WTC11 (cell line): ENCODE measurements around the gene NTMT1. TPM values are rescaled to one million over a fixed set of nuclear protein-coding genes. Genes with fewer than 3 reads are reported as not detected.

Source experiments
- ATAC-seq: fragments of 200-7000 bp; cut with Tn5 transposase; 2 replicates; pipeline ENCODE4 v1.10.0; 2021; ENCODE audit warnings: mild to moderate bottlenecking, moderate library complexity
- CTCF ChIA-PET: fragments of 300-600 bp; sonication (Branson Sonifier 250); formaldehyde crosslinking; loops from one replicate; lab custom pipeline; 2021; ENCODE audit warnings: antibody characterized with exemption; lab: Charles Lee
- POLR2A ChIA-PET: fragments of 350-600 bp; sonication (Branson Sonifier 250); formaldehyde crosslinking; loops from one replicate; lab custom pipeline; 2021; ENCODE audit warnings: antibody characterized with exemption; lab: Charles Lee
- DNase-seq: peaks from one replicate; pipeline ENCODE4 v3.0.0; 2021; ENCODE audit warnings: low spot score
- H3K27ac Mint-ChIP-seq: 2 replicates; pipeline ENCODE4 v1.8.0; 2021; ENCODE audit warnings: mixed read lengths
- H3K27me3 Mint-ChIP-seq: 2 replicates; pipeline ENCODE4 v1.8.0; 2021; ENCODE audit warnings: low read depth, mild to moderate bottlenecking, moderate library complexity, mixed read lengths
- H3K36me3 Mint-ChIP-seq: 2 replicates; pipeline ENCODE4 v1.8.0; 2021; ENCODE audit warnings: mixed read lengths
- H3K4me1 Mint-ChIP-seq: 2 replicates; pipeline ENCODE4 v1.8.0; 2022; ENCODE audit warnings: mixed read lengths
- H3K4me3 Mint-ChIP-seq: 2 replicates; pipeline ENCODE4 v1.8.0; 2021; ENCODE audit warnings: mild to moderate bottlenecking, moderate library complexity, mixed read lengths
- H3K9me3 Mint-ChIP-seq: 2 replicates; pipeline ENCODE4 v1.8.0; 2021; ENCODE audit warnings: mixed read lengths
- AR ChIP-seq: fragments of 250-450 bp; sonication (Bioruptor Pico); IDR thresholded peaks from 2 replicates; pipeline ENCODE4 v1.9.0; 2021; ENCODE audit warnings: mild to moderate bottlenecking
- ATF6 ChIP-seq: sonication (generic); formaldehyde crosslinking; IDR thresholded peaks from 2 replicates; pipeline ENCODE4 v1.8.1; 2023; ENCODE audit warnings: mild to moderate bottlenecking, missing genetic modification reagents
- FOXP1 ChIP-seq: sonication (generic); formaldehyde crosslinking; IDR thresholded peaks from 2 replicates; pipeline ENCODE4 v1.8.0; 2022; ENCODE audit warnings: missing genetic modification reagents, mild to moderate bottlenecking, moderate library complexity, borderline replicate concordance
- GABPB1 ChIP-seq: sonication (generic); formaldehyde crosslinking; IDR thresholded peaks from 2 replicates; pipeline ENCODE4 v1.8.1; 2023; ENCODE audit warnings: mild to moderate bottlenecking, missing genetic modification reagents
- HMGA2 ChIP-seq: fragments of 250-450 bp; sonication (Bioruptor Pico); IDR thresholded peaks from 2 replicates; pipeline ENCODE4 v1.4.0; 2021; ENCODE audit warnings: mild to moderate bottlenecking, moderate library complexity
- IRF2 ChIP-seq: sonication (generic); formaldehyde crosslinking; IDR thresholded peaks from 2 replicates; pipeline ENCODE4 v1.8.0; 2022; ENCODE audit warnings: low read depth, missing genetic modification reagents, borderline replicate concordance
- JUN ChIP-seq: sonication (generic); formaldehyde crosslinking; IDR thresholded peaks from 2 replicates; pipeline ENCODE4 v1.8.0; 2023; ENCODE audit warnings: mild to moderate bottlenecking, missing genetic modification reagents
- MLX ChIP-seq: sonication (generic); formaldehyde crosslinking; IDR thresholded peaks from 2 replicates; pipeline ENCODE4 v1.8.1; 2023; ENCODE audit warnings: mild to moderate bottlenecking, missing genetic modification reagents, moderate library complexity
- NR2C2 ChIP-seq: sonication (generic); formaldehyde crosslinking; IDR thresholded peaks from 2 replicates; pipeline ENCODE4 v1.8.0; 2022; ENCODE audit warnings: mild to moderate bottlenecking, missing genetic modification reagents
- ZNF121 ChIP-seq: sonication (generic); formaldehyde crosslinking; IDR thresholded peaks from 2 replicates; pipeline ENCODE4 v1.8.0; 2023; ENCODE audit warnings: missing genetic modification reagents
- ZNF232 ChIP-seq: sonication (generic); formaldehyde crosslinking; IDR thresholded peaks from 2 replicates; pipeline ENCODE4 v1.8.0; 2022; ENCODE audit warnings: mild to moderate bottlenecking, missing genetic modification reagents
- total RNA-seq: library from RNA; stranded (reverse); gene quantifications from 3 replicates; pipeline ENCODE4 v1.2.3, GENCODE V29; 2021
- TF ChIP-seq, protein P1 (sequence below): sonication (generic); formaldehyde crosslinking; IDR thresholded peaks from 2 replicates; pipeline ENCODE4 v1.8.1; 2023; ENCODE audit warnings: mild to moderate bottlenecking, missing genetic modification reagents, borderline replicate concordance
- TF ChIP-seq, protein P2 (sequence below): sonication (generic); formaldehyde crosslinking; IDR thresholded peaks from 2 replicates; pipeline ENCODE4 v1.8.0; 2022; ENCODE audit warnings: missing genetic modification reagents
- TF ChIP-seq, protein P3 (sequence below): sonication (generic); formaldehyde crosslinking; IDR thresholded peaks from 2 replicates; pipeline ENCODE4 v1.8.1; 2022; ENCODE audit warnings: low read depth, missing genetic modification reagents, borderline replicate concordance

Gene NTMT1
- total RNA-seq, 1 experiment from 2014 or later = 71.1 TPM

DNA sequence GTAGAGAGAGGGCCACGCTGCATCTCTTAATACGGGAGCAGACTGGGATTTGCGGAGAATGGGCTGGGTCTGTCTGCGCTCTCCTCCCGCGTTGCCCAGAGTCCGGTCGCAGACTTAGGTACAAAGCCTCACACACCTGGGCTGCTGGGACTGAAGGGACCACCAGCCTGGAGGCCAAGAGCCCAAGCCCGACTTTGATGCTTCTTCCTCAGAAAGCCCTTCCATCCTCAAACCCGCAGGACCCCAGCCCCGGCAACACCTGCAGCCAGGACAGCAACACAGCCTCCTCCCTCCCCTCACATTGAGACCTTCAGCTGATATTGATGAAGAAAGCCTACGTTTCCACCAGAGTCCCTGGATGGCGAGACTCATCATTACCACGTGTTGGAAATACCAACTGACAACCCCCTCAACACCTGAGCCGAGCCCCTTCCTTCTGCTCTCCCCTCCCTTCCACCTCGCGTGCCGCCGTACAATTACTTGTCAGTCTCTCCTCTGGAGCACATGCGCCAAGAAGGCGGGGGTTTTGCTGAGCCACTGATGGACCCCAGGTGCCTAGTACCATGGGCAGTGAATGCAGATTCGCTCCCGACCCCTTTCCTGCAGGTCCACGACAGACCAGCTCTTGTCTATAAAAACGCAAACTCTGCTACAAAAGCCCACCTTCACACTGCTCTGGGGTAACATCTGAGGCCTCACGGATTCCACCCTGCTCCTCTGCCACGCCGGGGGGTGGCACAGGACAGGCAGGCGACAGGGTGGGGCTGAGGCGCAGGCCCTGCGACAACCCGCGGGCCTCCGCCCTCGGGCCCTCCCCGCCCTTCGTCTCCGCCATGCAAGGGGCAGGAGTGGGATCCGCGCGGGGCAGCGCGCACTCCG, 15.1 kb downstream of the NTMT1 start:
- ATAC-seq (no peak), DNase-seq (no peak)
- H3K9me3 Mint-ChIP-seq = no peaks in the 10 kb centered on the region
- peaks cover 7% of the 10 kb centered on the region for H3K36me3 Mint-ChIP-seq
- TF ChIP-seq ATF6 (CRISPR knock-in tag) (no peak), MLX (no peak), ZNF232 (no peak), ZNF121 (no peak), FOXP1 (CRISPR knock-in tag) (no peak), AR (CRISPR knock-in tag) (no peak), IRF2 (CRISPR knock-in tag) (no peak), NR2C2 (CRISPR knock-in tag) (no peak), HMGA2 (no peak), GABPB1 (no peak), JUN (CRISPR knock-in tag) (no peak)
- TF ChIP-seq, protein P1, sequence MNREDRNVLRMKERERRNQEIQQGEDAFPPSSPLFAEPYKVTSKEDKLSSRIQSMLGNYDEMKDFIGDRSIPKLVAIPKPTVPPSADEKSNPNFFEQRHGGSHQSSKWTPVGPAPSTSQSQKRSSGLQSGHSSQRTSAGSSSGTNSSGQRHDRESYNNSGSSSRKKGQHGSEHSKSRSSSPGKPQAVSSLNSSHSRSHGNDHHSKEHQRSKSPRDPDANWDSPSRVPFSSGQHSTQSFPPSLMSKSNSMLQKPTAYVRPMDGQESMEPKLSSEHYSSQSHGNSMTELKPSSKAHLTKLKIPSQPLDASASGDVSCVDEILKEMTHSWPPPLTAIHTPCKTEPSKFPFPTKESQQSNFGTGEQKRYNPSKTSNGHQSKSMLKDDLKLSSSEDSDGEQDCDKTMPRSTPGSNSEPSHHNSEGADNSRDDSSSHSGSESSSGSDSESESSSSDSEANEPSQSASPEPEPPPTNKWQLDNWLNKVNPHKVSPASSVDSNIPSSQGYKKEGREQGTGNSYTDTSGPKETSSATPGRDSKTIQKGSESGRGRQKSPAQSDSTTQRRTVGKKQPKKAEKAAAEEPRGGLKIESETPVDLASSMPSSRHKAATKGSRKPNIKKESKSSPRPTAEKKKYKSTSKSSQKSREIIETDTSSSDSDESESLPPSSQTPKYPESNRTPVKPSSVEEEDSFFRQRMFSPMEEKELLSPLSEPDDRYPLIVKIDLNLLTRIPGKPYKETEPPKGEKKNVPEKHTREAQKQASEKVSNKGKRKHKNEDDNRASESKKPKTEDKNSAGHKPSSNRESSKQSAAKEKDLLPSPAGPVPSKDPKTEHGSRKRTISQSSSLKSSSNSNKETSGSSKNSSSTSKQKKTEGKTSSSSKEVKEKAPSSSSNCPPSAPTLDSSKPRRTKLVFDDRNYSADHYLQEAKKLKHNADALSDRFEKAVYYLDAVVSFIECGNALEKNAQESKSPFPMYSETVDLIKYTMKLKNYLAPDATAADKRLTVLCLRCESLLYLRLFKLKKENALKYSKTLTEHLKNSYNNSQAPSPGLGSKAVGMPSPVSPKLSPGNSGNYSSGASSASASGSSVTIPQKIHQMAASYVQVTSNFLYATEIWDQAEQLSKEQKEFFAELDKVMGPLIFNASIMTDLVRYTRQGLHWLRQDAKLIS (CRISPR knock-in tag) = no peak
- TF ChIP-seq, protein P2, sequence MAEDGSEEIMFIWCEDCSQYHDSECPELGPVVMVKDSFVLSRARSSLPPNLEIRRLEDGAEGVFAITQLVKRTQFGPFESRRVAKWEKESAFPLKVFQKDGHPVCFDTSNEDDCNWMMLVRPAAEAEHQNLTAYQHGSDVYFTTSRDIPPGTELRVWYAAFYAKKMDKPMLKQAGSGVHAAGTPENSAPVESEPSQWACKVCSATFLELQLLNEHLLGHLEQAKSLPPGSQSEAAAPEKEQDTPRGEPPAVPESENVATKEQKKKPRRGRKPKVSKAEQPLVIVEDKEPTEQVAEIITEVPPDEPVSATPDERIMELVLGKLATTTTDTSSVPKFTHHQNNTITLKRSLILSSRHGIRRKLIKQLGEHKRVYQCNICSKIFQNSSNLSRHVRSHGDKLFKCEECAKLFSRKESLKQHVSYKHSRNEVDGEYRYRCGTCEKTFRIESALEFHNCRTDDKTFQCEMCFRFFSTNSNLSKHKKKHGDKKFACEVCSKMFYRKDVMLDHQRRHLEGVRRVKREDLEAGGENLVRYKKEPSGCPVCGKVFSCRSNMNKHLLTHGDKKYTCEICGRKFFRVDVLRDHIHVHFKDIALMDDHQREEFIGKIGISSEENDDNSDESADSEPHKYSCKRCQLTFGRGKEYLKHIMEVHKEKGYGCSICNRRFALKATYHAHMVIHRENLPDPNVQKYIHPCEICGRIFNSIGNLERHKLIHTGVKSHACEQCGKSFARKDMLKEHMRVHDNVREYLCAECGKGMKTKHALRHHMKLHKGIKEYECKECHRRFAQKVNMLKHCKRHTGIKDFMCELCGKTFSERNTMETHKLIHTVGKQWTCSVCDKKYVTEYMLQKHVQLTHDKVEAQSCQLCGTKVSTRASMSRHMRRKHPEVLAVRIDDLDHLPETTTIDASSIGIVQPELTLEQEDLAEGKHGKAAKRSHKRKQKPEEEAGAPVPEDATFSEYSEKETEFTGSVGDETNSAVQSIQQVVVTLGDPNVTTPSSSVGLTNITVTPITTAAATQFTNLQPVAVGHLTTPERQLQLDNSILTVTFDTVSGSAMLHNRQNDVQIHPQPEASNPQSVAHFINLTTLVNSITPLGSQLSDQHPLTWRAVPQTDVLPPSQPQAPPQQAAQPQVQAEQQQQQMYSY (CRISPR knock-in tag) = no peak
- TF ChIP-seq, protein P3, sequence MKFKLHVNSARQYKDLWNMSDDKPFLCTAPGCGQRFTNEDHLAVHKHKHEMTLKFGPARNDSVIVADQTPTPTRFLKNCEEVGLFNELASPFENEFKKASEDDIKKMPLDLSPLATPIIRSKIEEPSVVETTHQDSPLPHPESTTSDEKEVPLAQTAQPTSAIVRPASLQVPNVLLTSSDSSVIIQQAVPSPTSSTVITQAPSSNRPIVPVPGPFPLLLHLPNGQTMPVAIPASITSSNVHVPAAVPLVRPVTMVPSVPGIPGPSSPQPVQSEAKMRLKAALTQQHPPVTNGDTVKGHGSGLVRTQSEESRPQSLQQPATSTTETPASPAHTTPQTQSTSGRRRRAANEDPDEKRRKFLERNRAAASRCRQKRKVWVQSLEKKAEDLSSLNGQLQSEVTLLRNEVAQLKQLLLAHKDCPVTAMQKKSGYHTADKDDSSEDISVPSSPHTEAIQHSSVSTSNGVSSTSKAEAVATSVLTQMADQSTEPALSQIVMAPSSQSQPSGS (CRISPR knock-in tag) = no peak
- no peaks in the 10 kb centered on the region; the same call in 1 of the 2 replicates for H3K27me3 Mint-ChIP-seq
- CTCF ChIA-PET = interaction anchor here (0.8 to 3.4 kb wide), 4 partner anchors 16 to 149 kb away, joined by 3 to 24 read pairs (median 14); partner anchors contain the start of gene NTMT1
- H3K27ac Mint-ChIP-seq = no peak overlapping the region; the same call in 1 of the 2 replicates
- POLR2A ChIA-PET = no interaction called here
- H3K4me1 Mint-ChIP-seq = peaks cover 14% of the 10 kb centered on the region
- peak overlapping the region; percentile 79 for H3K4me3 Mint-ChIP-seq
